ENCODE results near the gene NR4A1.

The NR4A1 gene

DNA sequence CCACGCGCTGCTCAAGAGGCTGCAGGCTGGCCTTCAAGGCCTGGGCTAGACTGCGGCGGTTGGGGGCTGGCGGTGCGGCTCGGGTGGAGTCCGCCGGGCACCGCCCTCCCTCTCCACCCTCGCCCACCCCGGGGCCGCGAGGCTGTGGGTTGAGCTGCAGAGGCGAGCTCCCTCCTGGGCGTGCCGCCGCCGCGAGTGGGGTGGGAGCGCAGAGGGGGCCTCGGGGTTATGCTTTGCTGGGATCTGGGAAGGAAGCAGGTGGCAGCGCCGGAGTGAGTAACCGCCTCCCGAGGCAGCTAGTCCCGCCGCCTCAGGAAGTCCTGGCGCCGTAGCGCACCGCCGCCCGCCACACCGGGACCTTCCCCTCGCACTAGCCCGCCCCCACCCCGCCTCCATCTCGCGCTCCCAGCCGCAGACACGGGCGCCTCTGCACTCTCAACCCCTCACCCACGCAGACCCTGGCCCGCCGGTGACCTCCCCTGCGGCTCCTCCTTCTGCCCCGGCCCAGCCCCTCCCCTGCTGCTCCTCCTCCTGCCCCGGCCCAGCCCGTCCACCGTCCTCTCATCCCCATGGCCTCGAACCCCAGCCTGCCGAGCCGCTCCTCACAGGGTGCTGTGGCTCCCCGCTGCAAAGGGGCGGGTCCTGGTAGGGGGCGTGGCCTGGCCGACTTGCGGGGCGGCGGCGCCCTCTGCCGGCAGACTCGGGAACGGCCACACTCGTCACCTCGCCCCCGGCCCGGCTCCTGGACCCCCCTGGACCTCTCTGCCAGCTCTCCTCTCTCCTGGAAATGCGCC is 27.9 kb upstream of the NR4A1 start:
- H3K27ac ChIP-seq: peak overlapping the region in 10 of 11 experiments; percentile 18 to 82 (median 72); a peak in 19 of 22 replicates
- TF ChIP-seq Cebpa-rat (IDR thresholded peaks at IDR 0.05): no peak
- H3K4me2 ChIP-seq: peak overlapping the region; percentile 84 to 96 (median 94)
- H3K4me3 ChIP-seq: peak overlapping the region; percentile 53 to 72 (median 60)
- H3K9ac ChIP-seq: peak overlapping the region; percentile 56 to 79 (median 71); a peak in 21 of 22 replicates
- H3K27me3 ChIP-seq: no peaks in the 10 kb centered on the region
- peaks cover 52 to 91% (median 89%) of the 10 kb centered on the region in 10 experiments for H3K4me1 ChIP-seq
- no peaks in the 10 kb centered on the region for H3K9me3 ChIP-seq (replicated peaks in 1 of 11)
- H4K20me1 ChIP-seq: no peaks in the 10 kb centered on the region
- H3K36me3 ChIP-seq: no peaks in the 10 kb centered on the region

GRCh38 chr12:52023976-52024688 is 27.1 kb upstream of the NR4A1 start:
- Histone ChIP-seq H3K27me3 (no peaks in the 10 kb centered on the region), H3K36me3 (no peaks in the 10 kb centered on the region), H3K9me3 (replicated peaks in 1 of 11) (no peaks in the 10 kb centered on the region), H3K4me2 (peak overlapping the region; percentile 84 to 96 (median 94)), H3K4me1 (peaks cover 52 to 89% (median 85%) of the 10 kb centered on the region in 10 experiments), H3K27ac (peak overlapping the region in 10 of 11 experiments; percentile 16 to 82 (median 72); a peak in 17 of 22 replicates), H3K9ac (peak overlapping the region; percentile 56 to 79 (median 71); a peak in 21 of 22 replicates), H3K4me3 (peak overlapping the region; percentile 53 to 72 (median 60)), H4K20me1 (no peaks in the 10 kb centered on the region)
- no peak for TF ChIP-seq Cebpa-rat (IDR thresholded peaks at IDR 0.05)

DNA sequence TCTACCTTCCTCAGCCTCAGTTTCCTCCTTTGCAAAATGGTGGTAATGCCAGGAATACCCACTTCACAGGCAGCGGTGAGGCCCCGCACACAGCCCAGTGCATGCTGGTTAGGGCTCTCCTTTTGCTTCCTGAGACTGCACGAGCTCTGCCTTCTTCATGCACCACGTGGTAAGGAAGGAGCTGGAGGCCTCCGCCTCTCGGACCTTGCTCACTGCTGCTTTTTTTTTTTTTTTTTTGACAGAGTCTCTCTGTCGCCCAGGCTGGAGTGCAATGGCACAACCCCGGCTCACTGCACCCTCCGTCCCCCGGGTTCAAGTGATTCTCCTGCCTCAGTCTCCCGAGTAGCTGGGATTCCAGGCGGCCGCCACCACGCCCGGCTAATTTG is 26.4 kb upstream of the NR4A1 start:
- H3K27ac ChIP-seq: peak overlapping the region in 8 of 11 experiments; percentile 15 to 74 (median 38); a peak in 9 of 22 replicates
- no peaks in the 10 kb centered on the region for H3K36me3 ChIP-seq
- H3K4me1 ChIP-seq: peaks cover 52 to 89% (median 85%) of the 10 kb centered on the region in 10 experiments
- H3K9me3 ChIP-seq (replicated peaks in 1 of 11): no peaks in the 10 kb centered on the region
- H3K4me2 ChIP-seq: peak overlapping the region; percentile 84 to 96 (median 94)
- no peak for TF ChIP-seq Cebpa-rat (IDR thresholded peaks at IDR 0.05)
- peak overlapping the region in 9 of 11 experiments; percentile 46 to 79 (median 73); a peak in 13 of 22 replicates for H3K9ac ChIP-seq
- no peaks in the 10 kb centered on the region for H4K20me1 ChIP-seq
- no peak overlapping the region; a peak in 1 of 20 replicates for H3K4me3 ChIP-seq
- no peaks in the 10 kb centered on the region for H3K27me3 ChIP-seq

DNA sequence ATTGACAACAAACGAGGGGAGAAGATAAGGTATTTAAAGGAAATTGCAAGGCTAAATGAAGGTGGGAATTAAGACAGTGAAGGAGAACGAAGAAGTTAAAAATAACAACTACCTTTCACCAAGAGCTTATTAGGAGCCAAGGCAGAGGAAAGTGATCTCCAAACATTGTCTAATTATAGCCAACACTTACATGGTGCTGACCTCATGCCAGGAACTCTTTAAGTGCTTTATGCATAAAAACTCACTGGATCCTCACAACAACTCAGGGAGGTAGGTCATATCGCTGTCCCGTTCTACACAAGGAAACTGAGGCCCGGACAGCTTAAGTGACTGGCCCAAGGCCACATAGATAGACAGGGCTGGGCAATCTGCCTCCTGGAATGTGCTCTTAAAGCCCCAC is 25.0 kb upstream of the NR4A1 start:
- H3K4me1 ChIP-seq: peaks cover 38 to 87% (median 81%) of the 10 kb centered on the region in 10 experiments
- H3K36me3 ChIP-seq: no peaks in the 10 kb centered on the region
- H3K4me2 ChIP-seq: peak overlapping the region; percentile 84 to 96 (median 94)
- no peak overlapping the region for H3K4me3 ChIP-seq
- no peaks in the 10 kb centered on the region for H3K9me3 ChIP-seq (replicated peaks in 1 of 11)
- H4K20me1 ChIP-seq: no peaks in the 10 kb centered on the region
- no peak for TF ChIP-seq Cebpa-rat (IDR thresholded peaks at IDR 0.05)
- no peak overlapping the region for H3K27ac ChIP-seq
- H3K9ac ChIP-seq: peak overlapping the region in 4 of 11 experiments; percentile 0 to 73 (median 36); a peak in 5 of 22 replicates
- H3K27me3 ChIP-seq: no peaks in the 10 kb centered on the region

GRCh38 chr12:52027085-52027843 is 24.0 kb upstream of the NR4A1 start:
- TF ChIP-seq Cebpa-rat (IDR thresholded peaks at IDR 0.05): no peak
- peak overlapping the region in 9 of 11 experiments; percentile 15 to 96 (median 84); a peak in 14 of 22 replicates for H3K4me2 ChIP-seq
- no peak overlapping the region for H3K27ac ChIP-seq
- peaks cover 28 to 86% (median 80%) of the 10 kb centered on the region in 10 experiments for H3K4me1 ChIP-seq
- H3K36me3 ChIP-seq: no peaks in the 10 kb centered on the region
- H3K4me3 ChIP-seq: no peak overlapping the region
- no peaks in the 10 kb centered on the region for H3K9me3 ChIP-seq (replicated peaks in 1 of 11)
- no peaks in the 10 kb centered on the region for H3K27me3 ChIP-seq
- H4K20me1 ChIP-seq: no peaks in the 10 kb centered on the region
- H3K9ac ChIP-seq: peak overlapping the region in 2 of 11 experiments; percentile 14 to 52; a peak in 3 of 22 replicates

DNA sequence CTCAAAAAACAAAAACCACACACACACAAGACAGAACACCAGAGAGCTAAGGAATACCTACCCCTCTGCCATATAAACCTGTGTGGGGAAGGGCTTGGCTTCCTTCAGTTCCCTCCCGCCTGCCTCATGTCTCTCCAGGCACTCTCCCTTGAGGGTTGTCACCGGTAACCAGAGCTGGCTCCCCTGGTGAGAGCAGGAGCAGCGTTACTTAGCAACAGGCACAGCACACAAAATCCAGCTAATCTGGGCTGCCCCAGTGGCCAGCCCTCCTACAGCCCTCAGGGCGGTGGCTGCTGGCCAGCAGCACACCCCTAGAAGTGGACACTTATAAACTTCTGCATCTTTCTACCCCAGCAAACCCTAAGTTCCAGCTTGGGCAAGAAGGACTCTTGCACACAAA is 21.6 kb upstream of the NR4A1 start:
- peak overlapping the region in 8 of 11 experiments; percentile 27 to 84 (median 74); a peak in 16 of 22 replicates for H3K4me2 ChIP-seq
- no peaks in the 10 kb centered on the region for H3K9me3 ChIP-seq (replicated peaks in 1 of 11)
- H3K27me3 ChIP-seq: no peaks in the 10 kb centered on the region
- no peak overlapping the region for H3K4me3 ChIP-seq
- H3K36me3 ChIP-seq: no peaks in the 10 kb centered on the region
- peaks cover 25 to 88% (median 81%) of the 10 kb centered on the region in 10 experiments for H3K4me1 ChIP-seq
- TF ChIP-seq Cebpa-rat (IDR thresholded peaks at IDR 0.05): no peak
- H3K27ac ChIP-seq: no peak overlapping the region; a peak in 1 of 22 replicates
- no peaks in the 10 kb centered on the region for H4K20me1 ChIP-seq
- peak overlapping the region in 6 of 11 experiments; percentile 2 to 48 (median 30); a peak in 6 of 22 replicates for H3K9ac ChIP-seq

DNA sequence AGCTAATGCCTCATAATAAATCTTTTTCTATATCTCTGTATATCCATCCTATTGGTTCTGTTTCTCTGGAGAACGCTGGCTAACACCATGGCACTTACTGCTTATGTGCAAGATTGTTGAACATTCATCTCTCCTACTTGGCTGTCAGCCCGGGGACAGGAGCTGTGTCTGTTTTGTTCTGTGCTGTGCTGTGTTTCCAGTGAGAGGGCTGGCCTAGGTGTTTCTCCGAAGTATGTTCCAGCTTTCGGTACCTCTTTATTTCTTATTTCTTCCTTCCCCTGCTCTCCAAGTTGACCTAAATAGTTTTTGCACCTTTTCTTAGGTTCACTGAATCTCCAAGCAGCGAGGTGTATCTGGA is 18.8 kb upstream of the NR4A1 start:
- no peak for TF ChIP-seq Cebpa-rat (IDR thresholded peaks at IDR 0.05)
- peak overlapping the region; percentile 58 to 100 (median 91) for H3K4me2 ChIP-seq
- peak overlapping the region in 3 of 11 experiments; percentile 4 to 31 (median 20); a peak in 1 of 22 replicates for H3K9ac ChIP-seq
- peak overlapping the region in 6 of 10 experiments; percentile 10 to 36 (median 29); a peak in 8 of 20 replicates for H3K4me3 ChIP-seq
- H3K27ac ChIP-seq: peak overlapping the region in 2 of 11 experiments; percentile 32 to 33; a peak in 2 of 22 replicates
- H3K27me3 ChIP-seq: peaks cover 0 to 8% (median 0%) of the 10 kb centered on the region in 11 experiments; a peak in 2 of 22 replicates
- H3K9me3 ChIP-seq (replicated peaks in 1 of 11): no peaks in the 10 kb centered on the region
- no peaks in the 10 kb centered on the region for H3K36me3 ChIP-seq
- peaks cover 28 to 86% (median 79%) of the 10 kb centered on the region in 10 experiments for H3K4me1 ChIP-seq
- peaks cover 0 to 7% (median 0%) of the 10 kb centered on the region in 11 experiments; a peak in 1 of 22 replicates for H4K20me1 ChIP-seq

GRCh38 chr12:52032804-52033445 is 18.3 kb upstream of the NR4A1 start:
- peak overlapping the region; percentile 68 to 90 (median 83) for H3K27ac ChIP-seq
- no peaks in the 10 kb centered on the region for H3K9me3 ChIP-seq (replicated peaks in 1 of 11)
- H3K4me3 ChIP-seq: peak overlapping the region; percentile 26 to 63 (median 49); a peak in 19 of 20 replicates
- H3K4me1 ChIP-seq: peaks cover 28 to 86% (median 78%) of the 10 kb centered on the region in 10 experiments
- no peaks in the 10 kb centered on the region for H3K36me3 ChIP-seq
- H4K20me1 ChIP-seq: peaks cover 0 to 7% (median 0%) of the 10 kb centered on the region in 11 experiments; a peak in 1 of 22 replicates
- TF ChIP-seq Cebpa-rat (IDR thresholded peaks at IDR 0.05): no peak
- peak overlapping the region; percentile 55 to 83 (median 75); a peak in 21 of 22 replicates for H3K9ac ChIP-seq
- peaks cover 0 to 8% (median 0%) of the 10 kb centered on the region in 11 experiments; a peak in 2 of 22 replicates for H3K27me3 ChIP-seq
- H3K4me2 ChIP-seq: peak overlapping the region; percentile 85 to 100 (median 99)
